GM18502 (cell line): ENCODE data around the gene HTR3A.
"Not testable (repeated sequence)": the region's sequence is repeated elsewhere in the genome, so short reads cannot be mapped to it uniquely, and the experiment has no call there.

ENCODE experiments used
- ATAC-seq: cut with Tn5 transposase; IDR thresholded peaks from one replicate; pipeline ENCODE4 v1.9.1; 2021; ENCODE audit warnings: mild to moderate bottlenecking; ENCODE audit not compliant: unreplicated experiment, poor library complexity

Gene HTR3A

DNA sequence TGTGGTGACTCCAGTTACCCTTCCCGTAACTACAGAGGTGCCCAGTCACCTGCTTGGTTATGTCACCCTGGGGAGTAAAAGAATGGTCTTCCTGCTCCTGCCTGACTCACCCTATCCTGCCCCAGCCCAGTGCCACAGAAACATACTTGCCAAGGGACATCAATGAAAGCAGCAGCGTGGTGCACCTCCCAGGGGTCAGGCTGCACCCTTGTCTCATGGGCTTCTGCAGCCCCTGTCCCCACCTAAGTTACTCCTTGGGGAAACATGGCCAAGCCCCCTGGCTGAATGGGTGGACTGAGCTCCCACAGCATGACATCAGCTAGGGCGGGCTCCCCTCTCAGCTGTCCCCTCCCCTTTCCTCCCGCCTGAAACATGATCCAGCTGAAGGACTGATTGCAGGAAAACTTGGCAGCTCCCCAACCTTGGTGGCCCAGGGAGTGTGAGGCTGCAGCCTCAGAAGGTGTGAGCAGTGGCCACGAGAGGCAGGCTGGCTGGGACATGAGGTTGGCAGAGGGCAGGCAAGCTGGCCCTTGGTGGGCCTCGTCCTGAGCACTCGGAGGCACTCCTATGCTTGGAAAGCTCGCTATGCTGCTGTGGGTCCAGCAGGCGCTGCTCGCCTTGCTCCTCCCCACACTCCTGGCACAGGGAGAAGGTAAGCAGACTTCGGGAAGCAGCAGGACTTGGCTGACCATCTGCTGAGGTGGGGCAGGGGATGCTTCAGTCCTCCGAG lies at the start of gene HTR3A:
TSS of gene HTR3A (plus strand) at position 368 of the 730 bp plus-strand sequence. CDS start at position 586, 218 bp downstream.
- ATAC-seq = no peak

- no peak for ATAC-seq
These were observed 48.4 kb upstream of the HTR3A start for GRCh38 chr11:113926273-113927197.

- ATAC-seq = no peak
These were observed 46.6 kb upstream of the HTR3A start for GRCh38 chr11:113928311-113928710.

- no peak for ATAC-seq
These were observed 42.1 kb upstream of the HTR3A start for GRCh38 chr11:113932788-113933187.

GRCh38 chr11:113934193-113934592 lies 40.7 kb upstream of the HTR3A start:
- not testable (repeated sequence) for ATAC-seq

DNA sequence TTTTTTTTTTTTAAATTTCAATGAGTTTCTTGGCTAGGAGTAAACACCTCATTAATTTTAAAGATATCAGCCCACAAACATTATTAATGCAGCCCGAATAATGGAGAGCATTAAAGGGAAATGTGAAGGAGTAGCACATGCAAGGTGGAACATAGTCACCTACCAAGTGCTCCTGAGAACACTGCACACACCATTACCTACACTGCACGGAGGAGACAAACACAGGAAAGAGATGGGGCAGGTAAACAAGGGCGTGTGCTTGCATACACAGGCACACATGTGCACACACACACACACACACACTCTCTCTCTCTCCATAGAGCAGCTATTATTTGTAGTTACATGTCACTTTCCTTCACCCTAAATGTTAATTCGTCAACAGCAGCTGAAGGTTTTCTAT lies 40.1 kb upstream of the HTR3A start:
- ATAC-seq = no peak

GRCh38 chr11:113935858-113936257 lies 39.0 kb upstream of the HTR3A start:
- no peak for ATAC-seq

GRCh38 chr11:113937918-113938317 lies 37.0 kb upstream of the HTR3A start:
- no peak for ATAC-seq

DNA sequence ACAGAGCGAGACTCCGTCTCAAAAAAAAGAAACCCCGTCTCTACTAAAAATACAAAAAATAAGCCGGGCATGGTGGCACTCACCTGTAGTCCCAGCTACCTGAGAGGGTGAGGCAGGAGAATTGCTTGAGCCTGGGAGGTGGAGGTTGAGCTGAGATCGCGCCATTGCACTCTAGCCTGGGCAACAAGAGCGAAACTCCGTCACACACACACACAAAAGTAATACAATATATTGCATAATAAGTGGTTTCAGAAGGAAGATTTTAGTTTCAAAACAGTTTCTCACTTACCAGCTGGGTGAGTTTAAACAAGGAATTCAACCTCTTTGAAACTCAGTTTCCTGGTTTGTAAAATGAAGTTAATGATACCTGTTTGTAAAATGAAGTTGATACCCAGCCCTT lies 32.7 kb upstream of the HTR3A start:
- no peak for ATAC-seq

DNA sequence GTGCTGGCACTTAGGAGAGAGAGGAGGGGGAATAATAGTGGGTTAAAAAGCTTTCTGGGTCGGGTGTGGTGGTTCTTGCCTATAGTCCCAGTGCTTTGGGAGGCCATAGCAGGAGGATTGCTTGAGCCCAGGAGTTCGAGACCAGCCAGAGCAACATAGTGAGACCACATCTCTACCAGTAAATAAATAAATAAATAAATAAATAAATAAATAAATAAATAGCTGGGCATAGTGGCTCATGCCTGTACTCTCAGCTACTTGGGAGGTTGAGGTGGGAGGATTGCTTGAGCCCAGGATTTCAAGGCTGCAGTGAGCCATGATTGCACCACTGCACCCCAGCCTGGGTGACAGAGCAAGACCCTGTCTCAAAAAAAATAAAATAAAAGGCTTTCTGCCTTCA lies 28.7 kb upstream of the HTR3A start:
- not testable (repeated sequence) for ATAC-seq

DNA sequence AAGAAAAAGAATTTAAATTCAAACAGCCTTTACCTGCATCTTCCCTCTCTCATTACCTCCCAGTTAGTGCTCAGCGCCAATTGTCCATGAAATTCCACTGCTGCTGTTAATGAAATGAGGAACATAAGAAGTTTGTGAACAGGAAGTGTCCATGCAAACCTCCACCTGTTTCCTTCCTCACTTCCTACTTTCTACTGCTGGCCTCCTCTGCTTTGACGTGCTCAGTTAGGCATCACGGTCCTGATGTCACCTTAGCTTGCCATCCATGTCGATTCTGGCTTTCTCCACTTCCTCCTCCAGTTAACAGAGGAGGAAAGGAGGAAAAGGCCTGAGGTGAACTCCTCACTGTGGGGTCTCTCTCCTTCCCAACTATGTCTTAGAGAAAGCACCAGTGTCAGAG lies 26.9 kb upstream of the HTR3A start:
- no peak for ATAC-seq

GRCh38 chr11:113949891-113950290 lies 25.0 kb upstream of the HTR3A start:
- ATAC-seq = no peak

- ATAC-seq = no peak
These were observed 23.4 kb upstream of the HTR3A start for GRCh38 chr11:113951537-113951936.

- no peak for ATAC-seq
These were observed 22.8 kb upstream of the HTR3A start for GRCh38 chr11:113952070-113952469.

DNA sequence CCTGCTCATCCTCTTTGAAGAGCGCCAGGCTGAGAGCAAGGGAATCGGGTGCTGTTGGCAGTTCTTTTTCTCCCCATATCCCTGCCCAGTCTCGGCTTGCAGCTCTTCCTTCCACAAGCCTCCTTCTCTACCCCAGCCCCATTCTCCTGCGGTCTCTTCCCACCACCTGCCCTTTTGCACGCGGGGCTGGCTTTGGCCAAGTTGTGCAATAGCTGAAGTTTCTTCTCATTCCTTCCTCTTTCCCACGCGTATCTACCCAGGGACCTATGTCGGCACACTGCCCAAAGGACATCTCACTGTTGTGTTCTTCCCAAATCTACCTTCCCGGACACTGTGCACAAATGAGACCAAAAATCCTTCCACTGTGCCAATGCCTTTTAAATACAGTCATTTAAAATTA lies 22.3 kb upstream of the HTR3A start:
- no peak for ATAC-seq

- no peak for ATAC-seq
These were observed 20.7 kb upstream of the HTR3A start for GRCh38 chr11:113954235-113954634.

DNA sequence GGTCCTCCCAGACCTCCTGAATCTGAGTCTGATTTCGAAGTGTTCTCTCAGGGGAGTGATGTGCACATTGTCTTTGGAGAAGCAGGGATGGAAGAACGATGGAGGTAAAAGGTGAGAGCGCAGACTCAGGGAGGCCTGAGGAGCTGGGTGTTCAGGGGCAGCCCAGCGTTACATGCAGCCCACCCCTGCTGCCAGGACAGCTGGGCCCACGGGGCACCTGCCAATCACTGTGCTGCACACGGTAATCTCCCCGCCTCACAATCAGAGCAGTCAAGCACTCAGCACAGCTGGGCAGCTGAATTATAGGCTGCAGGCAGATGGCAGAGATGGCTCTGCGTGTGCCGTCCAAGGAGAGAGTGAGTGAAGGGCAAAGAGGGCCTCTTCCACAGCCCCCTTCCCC lies 17.9 kb upstream of the HTR3A start:
- no peak for ATAC-seq

DNA sequence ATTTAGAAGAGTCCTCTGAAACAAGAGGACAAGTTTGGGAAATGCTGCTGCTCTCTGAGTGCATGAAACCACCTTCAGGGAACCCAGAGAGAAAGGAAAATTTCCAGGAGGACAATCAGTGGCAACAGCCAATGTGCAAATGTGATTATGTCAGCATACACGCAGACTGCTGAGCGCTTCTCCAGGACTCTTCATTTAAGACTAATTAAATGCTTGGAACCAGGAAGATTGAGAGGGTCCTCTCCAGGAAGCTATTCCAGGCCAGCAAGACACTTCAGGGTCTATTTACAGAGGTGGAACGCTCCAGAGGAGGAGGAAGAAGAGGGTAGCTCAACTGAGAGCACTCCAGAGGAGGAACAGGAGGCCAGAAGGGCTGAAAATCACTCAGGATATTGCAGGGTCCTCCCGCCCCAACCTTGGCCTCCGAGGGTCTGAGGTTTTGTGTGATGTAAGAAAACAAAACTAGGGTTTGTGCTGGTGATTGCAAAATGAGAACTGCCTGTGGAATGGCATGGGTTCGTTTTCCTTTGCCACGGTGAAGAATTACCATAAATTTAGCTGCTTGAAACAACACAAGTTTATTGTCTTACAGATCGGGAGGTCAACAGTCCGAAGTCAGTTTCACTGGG lies 14.1 kb upstream of the HTR3A start:
- ATAC-seq = no peak

DNA sequence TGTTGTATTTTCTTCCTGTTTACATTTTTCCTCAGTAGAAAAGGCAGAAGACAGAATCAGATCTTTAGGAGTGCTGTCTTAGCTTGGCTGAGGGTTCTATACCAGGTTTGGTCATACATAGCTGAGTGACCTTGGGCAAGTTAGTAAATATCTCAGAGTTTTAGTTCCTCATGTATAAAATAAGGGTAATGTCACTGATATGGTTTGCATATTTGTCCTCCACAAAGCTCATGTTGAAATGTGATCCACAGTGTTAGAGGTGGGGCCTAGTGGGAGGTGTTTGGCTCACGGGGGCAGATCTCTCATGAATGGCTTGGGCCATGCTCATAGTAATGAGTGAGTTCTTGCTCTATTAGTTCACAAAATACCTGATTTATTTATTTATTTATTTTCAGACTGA lies 7.5 kb upstream of the HTR3A start:
- ATAC-seq = no peak

DNA sequence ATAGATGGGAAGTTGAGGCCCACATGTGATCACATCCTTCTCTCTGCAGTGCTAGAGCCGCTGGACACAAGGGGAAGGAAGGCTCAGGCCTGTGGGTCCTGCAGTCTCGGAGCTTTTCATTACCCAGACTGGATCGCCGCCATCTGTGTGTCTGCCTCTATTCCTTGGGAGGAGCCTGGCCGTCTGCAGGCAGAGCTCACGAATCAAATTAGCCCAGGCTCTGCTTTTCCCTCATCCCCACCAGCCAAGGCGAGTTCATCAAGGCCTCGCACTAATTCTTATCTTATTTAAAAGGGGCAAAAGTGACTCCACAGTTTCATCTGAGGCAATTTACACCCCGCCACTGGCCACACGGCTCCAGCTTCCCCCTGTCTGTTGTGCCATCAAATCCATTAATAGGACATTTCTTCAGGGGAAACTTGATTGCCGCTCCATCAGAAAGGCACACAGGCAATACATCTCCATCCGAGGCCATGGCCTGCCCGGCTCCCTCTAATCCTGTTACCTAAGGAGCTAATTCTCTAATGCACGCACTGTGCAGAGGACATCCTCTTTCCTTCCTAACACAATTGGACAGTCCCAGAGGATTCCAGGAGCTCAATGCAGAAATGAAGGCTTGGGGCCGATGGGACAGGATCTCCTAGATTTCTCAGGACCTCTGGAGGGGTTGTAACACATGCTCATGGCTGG lies 3.3 kb upstream of the HTR3A start:
- ATAC-seq = no peak
